GM19467 (cell line): ENCODE measurements around the gene BRINP3.

Source experiments
- ATAC-seq: cut with Tn5 transposase; IDR thresholded peaks from one replicate; pipeline ENCODE4 v1.9.1; 2021; ENCODE audit warnings: mild to moderate bottlenecking, moderate library complexity; ENCODE audit not compliant: unreplicated experiment

BRINP3 gene

DNA sequence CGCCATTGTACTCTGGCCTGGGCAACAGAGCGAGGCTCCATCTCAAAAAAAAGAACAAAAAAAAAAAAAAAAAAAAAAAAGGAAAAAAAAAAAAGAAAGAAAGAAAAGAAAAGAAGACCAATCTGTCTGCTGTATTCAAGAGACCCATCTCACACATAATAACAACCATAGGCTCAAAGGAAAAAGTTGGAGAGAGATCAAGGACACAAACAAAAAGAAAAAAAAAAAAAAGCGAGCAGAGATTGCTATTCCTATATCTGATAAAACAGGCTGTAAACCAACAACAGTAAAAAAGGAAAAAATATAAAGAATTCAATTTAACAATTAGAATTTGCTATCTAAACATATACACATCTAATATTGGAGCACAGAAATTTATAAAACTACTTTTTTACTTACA is 150.4 kb downstream of the BRINP3 start:
- no peak for ATAC-seq

- ATAC-seq = no peak
These were observed 154.1 kb downstream of the BRINP3 start for GRCh38 chr1:190323530-190323929.

DNA sequence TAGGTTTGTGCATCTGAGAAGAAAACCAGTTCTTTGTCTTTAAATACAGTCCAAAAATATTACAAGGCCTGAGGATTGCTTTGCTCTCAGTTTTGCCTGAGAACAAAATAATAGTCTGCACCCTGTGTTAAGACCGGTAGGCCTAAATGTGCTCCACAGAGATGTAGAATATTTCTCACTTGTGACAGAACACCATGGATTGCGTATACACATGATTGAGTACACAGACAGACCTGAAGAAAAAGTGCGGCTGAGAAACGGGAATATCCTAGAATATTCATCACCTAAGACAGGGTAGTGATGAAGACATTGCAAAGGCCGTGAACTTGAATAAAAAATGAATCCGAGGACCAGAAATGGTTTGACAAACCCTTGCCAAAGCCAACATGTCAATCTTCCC is 155.4 kb downstream of the BRINP3 start:
- no peak for ATAC-seq

DNA sequence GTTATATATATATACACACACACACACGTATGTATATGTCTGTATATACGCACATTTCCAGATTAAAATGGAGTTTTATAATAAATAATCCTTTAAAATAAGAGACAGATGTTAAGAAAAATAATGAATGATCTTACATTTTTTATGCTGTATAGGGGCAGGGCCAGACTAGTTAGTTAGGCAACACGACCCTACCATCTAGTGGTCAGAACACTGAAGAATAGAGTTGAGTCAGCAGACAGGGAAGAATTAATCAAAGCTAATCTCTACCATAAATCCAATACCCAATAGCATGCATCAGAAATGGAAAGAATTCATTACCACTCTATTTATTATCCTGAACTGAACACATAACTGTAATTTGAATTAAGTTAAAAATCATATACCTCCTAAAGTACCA is 156.7 kb downstream of the BRINP3 start:
- ATAC-seq = no peak

- no peak for ATAC-seq
These were observed 164.9 kb downstream of the BRINP3 start for GRCh38 chr1:190312763-190313162.

- no peak for ATAC-seq
These were observed 174.2 kb downstream of the BRINP3 start for GRCh38 chr1:190303501-190303900.

DNA sequence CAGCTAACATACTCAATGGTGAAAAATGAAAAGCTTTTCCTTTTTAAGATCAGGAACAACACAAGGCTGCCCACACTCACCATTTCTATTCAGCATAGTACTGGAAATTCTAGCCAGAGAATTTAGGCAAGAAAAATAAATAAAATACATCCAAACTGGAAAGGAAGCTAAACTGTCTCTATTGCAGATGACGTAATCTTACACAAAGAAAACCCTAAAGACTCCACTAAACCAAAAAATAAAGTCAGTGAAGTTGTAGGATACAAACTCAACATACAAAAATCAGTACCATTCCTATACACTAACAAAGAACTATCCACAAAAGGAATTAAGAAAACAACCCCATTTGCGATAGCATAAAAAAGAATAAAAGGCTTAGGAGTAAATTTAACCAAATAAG is 181.2 kb downstream of the BRINP3 start:
- ATAC-seq = no peak

GRCh38 chr1:190289897-190290296 is 187.8 kb downstream of the BRINP3 start:
- no peak for ATAC-seq

GRCh38 chr1:190286111-190286510 is 191.6 kb downstream of the BRINP3 start:
- ATAC-seq = no peak

- ATAC-seq = no peak
These were observed 200.6 kb downstream of the BRINP3 start for GRCh38 chr1:190277107-190277506.

DNA sequence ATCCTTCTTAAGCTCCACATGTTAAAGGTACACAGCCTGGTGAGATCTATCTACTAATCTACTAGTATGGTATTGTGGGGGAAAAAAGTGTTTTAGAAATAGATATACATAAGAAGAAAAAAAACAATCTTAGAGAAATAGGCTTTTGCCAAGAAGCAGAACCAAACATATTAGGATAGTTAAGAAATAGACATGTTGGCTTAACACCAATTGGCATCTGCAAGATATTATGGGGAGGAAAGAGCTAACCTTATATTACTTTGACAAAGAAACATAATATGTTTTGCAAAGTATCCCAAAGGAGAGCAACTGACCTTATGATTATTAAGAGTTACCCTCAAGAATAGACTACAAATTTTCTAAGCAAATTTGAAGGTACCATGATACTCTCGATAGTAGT is 202.9 kb downstream of the BRINP3 start:
- ATAC-seq = no peak

- no peak for ATAC-seq
These were observed 204.5 kb downstream of the BRINP3 start for GRCh38 chr1:190273161-190273560.

DNA sequence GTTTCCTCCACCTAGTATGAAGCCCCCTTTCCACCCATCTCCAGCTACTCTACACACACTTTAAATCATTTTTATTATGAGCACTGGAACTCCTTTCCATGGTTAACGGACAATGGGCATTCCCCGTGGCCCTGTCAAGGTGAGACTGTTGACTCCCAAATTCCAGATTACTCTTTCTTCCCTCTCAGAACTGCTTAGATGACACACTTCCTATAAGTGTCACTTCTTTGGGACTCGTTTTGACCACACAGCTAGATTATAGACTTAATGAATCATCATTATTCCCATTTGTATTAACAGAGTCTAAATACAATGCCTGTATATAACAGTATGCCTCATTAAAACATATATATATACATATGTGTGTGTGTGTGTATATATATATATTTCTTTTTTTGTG is 215.1 kb downstream of the BRINP3 start:
- no peak for ATAC-seq

- ATAC-seq = no peak
These were observed 218.2 kb downstream of the BRINP3 start for GRCh38 chr1:190259424-190259823.

- ATAC-seq = no peak
These were observed 219.7 kb downstream of the BRINP3 start for GRCh38 chr1:190258003-190258402.

- ATAC-seq = no peak
These were observed 225.6 kb downstream of the BRINP3 start for GRCh38 chr1:190252046-190252445.

GRCh38 chr1:190250368-190250767 is 227.3 kb downstream of the BRINP3 start:
- no peak for ATAC-seq

DNA sequence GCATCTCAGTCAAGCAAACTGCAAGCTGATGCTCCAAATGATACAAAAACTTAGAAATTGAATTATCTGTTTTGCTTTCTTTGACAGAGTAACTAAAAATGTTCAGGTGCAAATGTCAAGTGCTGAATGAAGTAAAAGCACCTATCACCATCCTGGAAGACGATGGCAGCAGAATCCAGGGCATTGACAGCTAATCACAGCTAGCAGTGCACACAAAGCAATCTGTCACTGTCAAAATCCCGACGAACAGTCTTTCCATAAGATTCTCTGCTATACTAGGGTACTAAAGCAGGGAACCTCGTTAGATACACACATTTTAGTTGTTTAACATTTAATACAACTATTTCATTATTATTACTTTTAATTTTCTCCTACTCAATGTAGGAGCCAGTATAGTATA is 233.3 kb downstream of the BRINP3 start:
- no peak for ATAC-seq

- ATAC-seq = no peak
These were observed 234.6 kb downstream of the BRINP3 start for GRCh38 chr1:190243056-190243455.

DNA sequence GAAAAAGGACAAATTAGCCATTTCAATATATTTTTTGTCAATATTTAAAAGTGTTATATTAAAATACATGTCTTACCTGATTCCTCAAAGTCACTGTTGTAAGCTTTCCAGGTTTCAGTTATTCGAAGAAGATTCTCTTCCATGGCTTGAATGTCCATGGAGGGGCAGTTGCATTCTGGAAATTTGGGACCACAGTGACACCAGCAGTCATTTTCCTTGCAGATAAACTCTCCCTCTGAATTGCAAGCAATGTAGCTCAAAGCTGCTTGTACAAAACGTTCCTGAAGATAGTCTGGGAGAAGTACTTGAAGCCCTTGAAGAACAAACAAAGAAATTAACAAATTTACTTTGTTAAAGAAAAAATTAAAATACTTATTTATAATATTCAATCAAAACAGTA is 251.7 kb downstream of the BRINP3 start:
- ATAC-seq = no peak

- ATAC-seq = no peak
These were observed 265.2 kb downstream of the BRINP3 start for GRCh38 chr1:190212450-190212849.

DNA sequence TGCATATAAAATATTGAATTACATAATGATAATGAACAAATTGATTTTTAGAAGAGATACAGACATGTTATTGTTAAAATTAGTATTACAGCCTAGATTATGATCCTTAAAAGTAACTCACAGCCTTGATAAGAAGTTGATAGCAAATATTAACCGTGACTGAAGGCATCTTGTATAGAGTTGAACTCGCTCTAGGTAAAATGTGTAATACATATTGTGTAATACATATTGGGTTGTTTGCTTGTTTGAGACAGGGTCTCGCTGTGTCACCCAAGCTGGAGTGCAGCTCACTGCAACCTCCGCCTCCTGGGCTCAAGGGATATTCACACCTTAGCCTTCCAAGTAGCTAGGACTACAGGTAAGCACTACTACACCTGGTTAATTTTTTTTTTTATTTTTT is 269.9 kb downstream of the BRINP3 start:
- no peak for ATAC-seq

- ATAC-seq = no peak
These were observed 272.0 kb downstream of the BRINP3 start for GRCh38 chr1:190205713-190206112.

DNA sequence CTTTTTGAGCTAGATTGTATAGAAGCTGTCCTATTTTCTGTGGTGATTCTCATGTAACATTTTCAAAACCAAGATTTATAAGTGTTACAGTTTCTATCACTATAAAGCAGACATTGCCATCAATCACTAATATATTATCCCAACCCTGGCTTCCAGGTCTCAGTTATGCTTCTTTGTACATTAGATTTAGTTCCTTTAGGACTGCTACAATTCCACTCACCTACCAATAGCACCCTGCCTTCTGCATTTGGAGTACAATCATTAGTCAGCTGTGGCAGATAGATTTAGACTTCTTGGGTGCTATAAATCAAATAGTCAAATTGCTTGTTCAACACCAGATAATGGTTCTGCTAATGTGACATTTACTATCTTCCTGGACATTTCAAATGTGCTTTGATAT is 281.6 kb downstream of the BRINP3 start:
- ATAC-seq = no peak
